Right renal pelvis (tissue), 4 donors: ENCODE results near the gene DNAJB14. TPM values are rescaled to one million over a fixed set of nuclear protein-coding genes. Genes with fewer than 3 reads are reported as not detected.
A peak's percentile ranks its signal among the peaks of the same experiment; 100 is the strongest.
"Not testable (repeated sequence)": the region's sequence is repeated elsewhere in the genome, so short reads cannot be mapped to it uniquely, and the experiment has no call there.

Source experiments
- DNase-seq, 4 donors: peaks; one replicate each; pipeline ENCODE4 v3.0.0-alpha.2; 2013; ENCODE audit warnings: low read depth in 4 of 4, low spot score in 3 of 4, missing footprints in 1 of 4
- polyA plus RNA-seq, 4 donors: library from polyadenylated mRNA; unstranded; fragments of 120-200 nt; gene quantifications; one replicate each; pipeline ENCODE4 v1.2.1, GENCODE V29; 2013; ENCODE audit not compliant: insufficient read length in 4 of 4

DNAJB14 gene
- 10 to 100 TPM; 32.1 to 45.0 (median 41.9) TPM for polyA plus RNA-seq

DNA sequence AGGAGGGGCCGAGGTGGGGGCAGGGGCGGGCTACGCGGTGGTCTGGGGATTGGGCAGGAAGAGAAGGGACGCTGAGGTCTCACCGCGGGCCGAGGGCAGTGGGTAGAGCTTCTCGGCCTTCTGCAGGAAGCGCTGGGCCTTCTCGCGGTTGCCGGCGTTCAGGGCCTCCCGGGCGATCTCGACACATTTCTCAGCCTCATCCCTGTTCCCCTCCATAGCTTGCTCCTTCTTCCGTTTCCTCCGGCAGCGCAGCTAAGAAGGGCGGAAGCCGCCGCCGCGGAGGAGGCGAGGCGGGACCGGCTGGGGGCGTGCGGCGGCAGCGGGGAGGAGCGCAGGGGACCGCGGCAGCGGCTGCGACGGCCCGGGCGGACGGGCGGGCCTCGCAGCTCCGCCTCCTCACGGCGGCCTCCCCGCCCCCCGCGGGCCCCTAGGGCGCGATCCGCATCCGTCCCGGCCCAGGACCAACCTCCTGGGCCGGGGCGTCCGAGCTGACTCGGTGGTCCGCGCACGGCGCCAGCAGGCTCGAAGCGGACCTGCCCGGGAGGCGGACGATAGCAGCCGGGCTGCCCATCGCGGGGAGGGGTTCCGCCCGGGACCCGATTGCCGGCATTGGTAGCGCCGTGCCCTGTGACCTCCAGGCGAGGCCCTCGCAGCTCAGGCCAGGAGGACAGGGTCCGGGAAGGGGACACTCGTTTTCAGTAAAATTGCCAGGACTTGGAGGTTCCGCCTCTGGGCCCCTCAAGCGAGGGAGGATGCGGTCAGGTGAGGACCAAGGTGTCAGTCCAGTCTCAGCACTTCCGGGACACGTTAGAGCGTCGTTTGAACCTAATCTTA, at the start of gene DNAJB14:
TSS of gene DNAJB14 (minus strand) at position 263 of the 834 bp plus-strand sequence. CDS start at position 216, 47 bp downstream.
- peak; percentile 44 to 58 (median 54) for DNase-seq

DNA sequence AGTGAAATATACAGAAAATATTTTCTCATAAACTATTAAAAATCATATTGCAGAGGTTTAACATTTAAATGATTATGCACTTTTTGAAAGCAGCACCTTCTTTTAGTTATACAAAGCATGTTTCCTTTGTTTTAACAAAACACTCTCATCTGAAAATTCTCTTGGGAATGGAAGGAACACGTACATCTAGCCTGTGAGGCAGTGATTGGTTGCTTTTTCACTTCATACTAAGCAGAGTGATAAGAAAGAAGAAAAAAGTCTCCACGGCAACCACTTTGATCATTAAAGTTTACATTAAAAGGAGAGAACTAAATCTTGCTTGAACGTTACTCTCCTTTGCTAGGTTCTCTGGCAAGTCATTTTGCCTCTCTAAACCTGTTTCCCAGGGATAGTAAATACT, 45.3 kb upstream of the DNAJB14 start:
- no peak for DNase-seq

DNA sequence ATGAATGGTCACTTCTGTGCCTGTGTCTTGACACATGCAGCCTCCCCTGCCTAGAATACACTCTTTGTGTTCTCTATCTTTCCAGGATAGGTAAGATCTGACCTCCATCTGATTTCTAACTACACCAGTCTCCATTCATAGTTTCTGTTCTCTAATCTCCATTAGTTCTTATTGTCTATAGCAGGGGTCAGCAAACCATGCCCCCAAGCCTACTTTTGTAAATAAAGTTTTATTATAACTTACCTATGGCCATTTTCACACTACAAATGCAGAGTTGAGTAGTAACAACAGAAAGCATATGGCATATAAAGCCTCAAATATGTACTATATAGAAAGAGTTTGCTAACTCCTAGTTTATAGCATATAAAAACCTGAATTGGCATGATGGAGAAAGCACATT, 41.3 kb upstream of the DNAJB14 start:
- DNase-seq = no peak

DNA sequence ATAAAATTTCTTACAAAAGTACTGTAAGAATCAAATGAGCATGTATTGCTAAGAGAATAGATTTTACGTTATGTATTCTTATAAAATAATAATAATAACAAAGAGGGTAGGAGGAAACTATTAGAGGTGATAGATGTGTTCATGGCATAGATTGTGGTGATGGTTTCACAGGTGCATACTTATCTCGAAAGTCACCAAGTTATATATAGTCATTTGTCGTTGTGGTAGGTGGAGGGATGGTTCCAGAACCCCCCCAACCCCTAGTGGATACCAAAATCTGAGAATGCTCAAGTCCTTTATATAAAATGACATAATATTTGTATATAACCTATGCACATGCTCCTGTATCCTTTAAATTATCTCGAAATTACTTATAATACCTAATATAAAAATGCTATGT, 40.4 kb upstream of the DNAJB14 start:
- no peak for DNase-seq

DNA sequence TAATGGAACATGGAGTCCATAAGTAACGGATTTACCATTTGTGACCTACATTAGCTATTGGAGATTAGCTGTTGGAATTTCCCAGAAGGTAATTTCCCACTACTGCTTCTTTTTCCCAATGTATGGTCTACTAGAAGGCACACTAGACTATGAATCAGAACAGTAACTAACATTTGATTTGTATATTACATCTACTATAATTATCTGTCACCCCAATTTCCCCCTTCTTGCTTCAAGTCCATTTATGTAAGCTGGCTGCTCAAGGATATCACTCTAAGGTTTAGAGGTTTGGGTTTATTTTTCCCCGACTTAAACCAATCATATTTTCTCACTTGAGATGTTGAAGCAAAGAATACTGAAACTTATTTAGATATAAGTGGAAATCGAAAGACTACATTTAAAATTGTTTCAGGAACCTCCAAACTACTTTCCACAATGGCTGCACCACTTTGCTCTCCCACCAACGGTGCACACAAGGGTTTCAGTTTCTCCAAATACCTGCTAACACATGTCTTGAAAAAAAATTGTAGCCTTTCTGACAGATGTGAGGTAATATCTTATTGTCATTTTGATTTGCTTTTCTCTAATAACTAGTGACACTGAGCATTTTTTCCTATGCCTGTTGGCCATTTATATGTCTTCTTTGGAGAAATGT, 37.0 kb upstream of the DNAJB14 start:
- no peak for DNase-seq

DNA sequence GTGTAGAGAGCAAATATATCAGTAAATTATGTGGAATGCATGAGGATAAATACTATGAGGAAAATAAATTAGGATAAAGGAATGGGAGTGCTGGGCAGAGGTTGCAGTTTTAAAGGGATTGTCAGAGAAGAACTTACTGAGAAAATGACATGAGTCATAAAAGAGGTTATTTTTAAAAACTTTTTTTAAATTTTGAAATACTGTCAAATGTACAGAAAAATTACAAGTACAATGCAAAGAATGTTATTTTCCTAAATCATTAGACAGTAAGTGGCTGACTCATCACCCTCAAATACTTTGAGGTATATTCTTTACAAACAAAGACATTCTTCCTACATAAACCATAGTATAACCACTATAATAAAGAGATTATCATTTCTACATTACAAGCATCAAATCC, 33.5 kb upstream of the DNAJB14 start:
- DNase-seq = no peak

DNA sequence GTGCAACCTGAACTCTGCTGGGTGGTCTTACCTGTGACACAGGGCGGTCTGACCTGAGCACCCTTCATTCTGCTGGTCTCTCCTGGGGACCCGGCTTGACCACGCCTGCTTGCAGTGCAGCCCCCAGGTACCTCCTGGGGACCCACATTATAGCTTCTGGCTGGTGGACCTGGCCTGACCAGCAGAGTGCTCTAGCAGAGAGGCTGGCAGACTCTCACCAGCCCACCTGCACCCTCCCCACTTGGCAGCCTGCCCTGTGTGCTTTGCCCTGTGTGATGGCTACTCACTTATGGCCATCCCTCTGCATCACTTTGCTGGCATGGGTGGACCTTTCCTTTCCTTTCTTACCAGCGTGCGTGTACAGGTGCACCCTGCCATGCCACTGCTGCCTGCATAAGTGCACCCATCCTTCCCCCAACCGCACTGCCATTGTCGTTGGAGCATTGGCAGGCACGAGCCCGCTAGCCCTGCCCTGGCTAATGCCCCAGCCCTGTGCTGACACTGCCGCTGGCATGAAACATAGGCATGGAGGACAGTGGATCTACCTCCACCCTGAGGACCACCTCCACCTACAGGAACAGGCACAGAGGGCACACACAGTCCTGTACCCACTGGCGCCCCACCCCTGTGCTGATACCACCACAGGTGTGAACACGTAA, 25.2 kb upstream of the DNAJB14 start:
- no peak for DNase-seq

DNA sequence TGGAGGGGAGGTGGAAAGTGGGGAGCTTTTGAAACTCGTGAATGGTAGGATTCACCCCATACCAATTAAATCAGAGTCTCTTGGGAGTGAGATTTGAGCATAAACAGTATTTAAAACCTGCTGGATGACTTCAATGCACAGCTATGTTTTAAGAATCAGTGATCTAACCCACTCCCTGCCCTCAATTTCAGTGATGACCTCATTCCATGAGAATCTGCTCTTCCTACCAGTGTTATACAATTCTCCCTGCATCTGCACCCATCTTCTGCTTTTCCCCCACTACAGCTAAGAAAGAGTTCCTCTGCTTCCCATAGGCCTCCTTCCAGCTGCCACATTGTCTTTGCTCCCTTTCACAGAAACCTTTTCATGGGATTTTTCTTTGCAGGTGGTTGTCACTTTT, 21.9 kb upstream of the DNAJB14 start:
- DNase-seq = no peak

DNA sequence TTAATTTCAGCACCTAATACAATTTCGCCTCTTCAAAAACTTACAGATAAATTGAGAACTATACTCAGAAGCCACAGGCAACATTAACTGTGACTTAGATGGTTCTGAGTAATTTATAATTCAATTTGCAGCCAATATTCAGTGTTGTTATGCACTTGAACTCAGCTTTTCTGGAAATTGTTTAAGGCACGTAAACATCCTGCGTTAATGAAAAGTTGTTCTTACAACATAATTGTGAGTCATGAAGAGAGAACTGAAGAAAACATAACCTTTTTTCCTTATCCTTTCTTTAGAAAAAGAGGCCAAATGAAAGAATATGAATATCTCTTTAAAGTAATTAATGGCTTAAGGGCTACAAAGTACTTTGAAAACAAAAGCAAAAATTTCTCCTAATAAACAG, 20.3 kb upstream of the DNAJB14 start:
- DNase-seq = no peak

DNA sequence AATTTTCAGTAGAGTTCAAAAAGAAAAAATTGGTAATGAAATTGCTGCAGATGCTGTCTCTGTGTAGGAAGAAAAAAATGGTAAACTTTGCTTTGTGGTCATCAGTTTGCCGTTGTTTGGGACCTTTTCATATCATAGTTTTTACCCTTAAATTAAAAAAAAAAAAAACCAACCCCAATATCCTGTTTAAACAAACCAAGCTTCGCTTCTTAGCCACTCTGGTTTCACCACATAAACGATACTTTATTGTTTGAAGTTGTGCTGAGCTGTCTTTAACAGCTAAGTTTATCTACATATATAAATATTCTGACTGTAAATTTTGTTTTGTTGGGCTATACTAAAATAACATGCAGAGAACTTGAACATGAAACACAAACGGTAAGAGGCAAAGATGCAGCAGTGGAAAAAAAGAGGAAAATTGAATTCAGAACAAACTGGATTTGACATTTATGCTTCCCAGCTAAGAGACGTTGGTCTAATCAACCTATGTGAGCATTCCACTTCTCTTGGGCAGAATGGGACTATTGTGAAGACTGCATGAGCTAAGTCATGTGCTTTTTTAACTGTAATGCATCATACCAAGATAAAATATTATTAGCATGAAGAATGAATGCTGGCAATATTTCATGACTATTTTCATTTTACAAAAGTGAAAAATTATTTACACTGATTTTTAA, 19.4 kb upstream of the DNAJB14 start:
- DNase-seq = no peak

DNA sequence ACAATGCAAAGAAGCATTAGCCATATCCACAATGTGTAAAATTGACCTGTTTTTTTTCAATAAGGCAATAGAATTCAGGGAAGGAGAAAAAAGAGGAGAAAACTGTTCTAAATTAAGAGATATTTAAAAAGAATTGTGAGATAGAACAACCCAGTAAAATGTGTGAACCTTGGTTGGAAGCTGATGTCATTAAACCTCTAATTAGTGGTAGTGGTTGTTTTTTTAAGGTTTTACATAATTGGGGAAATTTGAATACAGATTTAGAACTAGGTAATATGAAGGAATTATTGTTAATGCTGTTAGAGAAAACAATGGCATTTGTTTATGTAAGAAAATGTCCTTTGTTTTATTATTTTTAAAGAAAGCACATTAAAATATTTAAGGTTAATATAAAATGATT, 18.8 kb upstream of the DNAJB14 start:
- no peak for DNase-seq

DNA sequence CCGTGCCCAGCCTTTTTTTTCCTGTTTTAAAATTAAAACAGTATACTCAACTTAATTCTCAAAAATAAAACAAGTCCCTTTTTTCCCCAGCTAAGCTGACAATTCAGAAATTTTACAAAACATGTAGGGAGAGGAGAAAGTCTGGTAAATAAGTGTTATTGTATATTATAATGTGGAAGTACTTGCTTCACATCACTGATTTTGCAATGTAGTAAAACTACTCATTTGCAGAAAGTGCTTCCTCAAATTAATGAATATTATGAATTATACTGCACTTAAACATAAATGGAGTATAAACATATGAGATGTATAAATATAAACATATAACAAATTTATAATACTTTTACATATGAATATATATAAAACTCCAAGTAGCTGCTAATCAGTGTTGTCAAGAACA, 15.3 kb upstream of the DNAJB14 start:
- no peak for DNase-seq

DNA sequence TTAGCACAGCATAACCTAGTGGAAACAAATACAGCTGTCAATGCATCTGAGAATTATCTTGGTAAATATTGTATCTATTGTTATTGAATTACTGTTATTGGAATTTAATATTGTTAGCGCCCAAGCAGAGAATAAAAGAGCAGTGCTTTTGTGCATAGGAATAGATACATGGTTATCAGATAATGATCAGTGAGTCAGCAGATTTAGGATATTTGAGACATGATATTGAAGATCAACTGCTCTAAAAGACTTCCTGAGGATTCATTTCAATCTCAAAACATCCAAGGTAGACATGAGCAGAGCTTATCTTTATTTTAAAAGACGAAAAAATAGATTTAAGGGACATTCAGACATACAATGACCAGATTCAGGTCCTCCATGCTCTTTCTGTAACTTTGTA, 14.2 kb upstream of the DNAJB14 start:
- no peak for DNase-seq

DNA sequence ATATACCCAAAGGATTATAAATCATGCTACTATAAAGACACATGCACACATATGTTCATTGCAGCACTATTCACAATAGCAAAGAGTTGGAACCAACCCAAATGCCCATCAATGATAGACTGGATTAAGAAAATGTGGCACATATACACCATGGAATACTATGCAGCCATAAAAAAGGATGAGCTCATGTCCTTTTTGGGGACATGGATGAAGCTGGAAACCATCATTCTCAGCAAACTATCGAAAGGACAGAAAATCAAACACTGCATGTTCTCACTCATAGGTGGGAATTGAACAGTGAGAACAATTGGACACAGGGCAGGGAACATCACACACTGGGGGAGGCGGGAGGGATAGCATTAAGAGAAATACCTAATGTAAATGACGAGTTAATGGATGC, 11.8 kb upstream of the DNAJB14 start:
- not testable (repeated sequence) for DNase-seq

DNA sequence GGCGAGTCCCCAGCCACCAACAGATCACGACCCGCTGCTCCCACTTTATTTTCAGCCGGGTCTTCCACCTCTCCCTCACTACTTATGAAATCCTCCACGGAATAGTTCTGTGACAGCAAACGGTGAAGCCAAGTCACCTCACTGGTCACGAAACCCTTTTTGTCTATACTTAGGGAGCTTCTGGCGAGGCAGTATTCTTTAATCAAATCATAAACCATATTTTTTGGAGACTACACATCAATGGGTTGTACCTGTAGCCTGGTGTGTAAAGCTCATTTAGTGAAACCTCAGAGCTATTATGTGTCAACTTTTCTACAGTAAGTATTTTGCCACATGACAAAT, 4.5 kb upstream of the DNAJB14 start:
- no peak for DNase-seq

DNA sequence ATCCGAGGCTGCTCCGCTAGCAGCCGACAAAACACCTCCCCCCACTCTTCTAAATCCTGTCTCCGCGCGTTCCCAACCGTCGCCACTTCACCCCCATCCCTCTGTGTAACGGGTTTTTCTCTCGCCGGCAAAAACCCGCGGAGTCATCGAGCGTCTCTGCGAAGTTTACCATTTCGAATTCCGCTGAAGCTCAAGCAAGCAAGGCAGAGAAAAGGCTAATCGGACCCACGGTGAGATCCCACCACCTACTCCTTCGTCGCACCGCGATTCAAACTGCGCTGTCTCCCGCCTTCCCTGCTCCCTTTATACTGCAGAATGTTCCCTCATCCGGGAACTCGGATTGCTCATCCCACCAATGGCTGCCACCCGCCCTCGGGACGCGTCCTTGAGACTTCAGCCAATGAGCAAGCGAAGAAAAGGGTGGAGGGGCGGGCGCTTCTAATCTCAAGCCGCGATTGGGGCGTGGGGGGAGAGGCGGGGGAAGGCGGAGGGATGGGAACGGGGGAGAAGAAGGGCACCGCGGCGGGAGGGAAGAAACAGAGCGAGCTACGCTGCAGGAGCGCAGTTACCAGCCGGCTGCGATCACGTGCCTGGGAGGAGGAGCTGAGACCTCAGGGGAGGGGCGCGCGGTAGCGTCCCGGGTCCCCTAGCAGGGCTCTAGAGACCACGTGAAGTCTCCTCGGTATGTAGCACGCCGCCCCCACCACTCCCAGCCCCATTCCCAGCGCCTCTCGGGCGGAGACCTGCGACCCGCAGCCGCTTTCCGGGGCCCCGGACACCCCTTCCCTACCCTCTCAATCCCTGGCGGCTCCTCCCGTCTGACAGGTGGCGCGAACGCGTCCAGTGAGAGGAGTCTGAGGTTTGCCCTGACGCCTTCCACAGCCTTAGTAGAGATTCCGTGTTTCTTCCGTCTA, 3.8 kb upstream of the DNAJB14 start, which contains the start of gene H2AZ1:
TSS of gene H2AZ1 (minus strand) at position 277 of the 914 bp plus-strand sequence. CDS start at position 172, 105 bp downstream.
- peak; percentile 93 to 99 (median 99) for DNase-seq

DNA sequence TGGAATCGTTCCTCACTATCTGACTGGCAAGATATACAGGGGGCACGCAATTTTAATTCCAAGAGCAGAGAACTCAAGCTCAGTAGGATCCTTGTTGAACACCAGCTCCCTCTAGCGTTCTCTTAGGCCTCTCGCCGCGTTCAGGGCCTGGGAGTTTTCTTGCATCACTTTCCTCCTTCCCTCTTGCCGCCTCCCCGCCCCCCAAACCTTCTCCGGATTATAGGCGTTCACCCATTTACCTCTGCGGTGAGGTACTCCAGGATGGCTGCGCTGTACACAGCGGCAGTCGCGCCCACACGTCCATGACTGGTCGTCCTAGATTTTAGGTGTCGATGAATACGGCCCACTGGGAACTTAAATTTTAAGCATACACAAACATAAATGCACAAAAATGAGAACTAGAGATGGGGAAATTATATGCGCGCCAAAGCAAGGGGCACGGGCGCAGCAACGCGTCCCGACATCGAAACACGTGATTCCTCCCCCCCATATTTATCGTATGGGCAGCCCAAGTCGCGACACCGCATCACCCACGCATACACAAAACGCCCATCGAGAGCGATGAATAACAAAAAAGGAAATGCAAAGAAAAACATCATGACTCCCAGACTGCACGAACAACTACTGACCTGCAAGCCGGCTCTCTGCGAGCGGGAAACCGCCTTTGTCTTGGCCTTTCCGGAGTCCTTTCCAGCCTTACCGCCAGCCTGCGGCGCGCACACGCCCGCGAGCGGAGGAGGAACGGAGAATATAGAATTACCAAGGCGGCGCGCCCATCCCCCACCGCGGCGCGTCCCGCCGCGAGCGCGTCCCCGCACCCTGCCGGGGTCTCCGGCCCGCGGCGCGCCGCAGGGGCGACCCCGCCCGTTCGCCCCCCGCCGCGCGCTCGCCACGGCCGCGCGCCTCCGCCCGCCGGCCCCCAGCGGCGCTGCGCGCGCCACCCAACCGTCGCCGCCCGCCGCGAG, 2.9 kb upstream of the DNAJB14 start:
- peak; percentile 86 to 93 (median 91) for DNase-seq

DNA sequence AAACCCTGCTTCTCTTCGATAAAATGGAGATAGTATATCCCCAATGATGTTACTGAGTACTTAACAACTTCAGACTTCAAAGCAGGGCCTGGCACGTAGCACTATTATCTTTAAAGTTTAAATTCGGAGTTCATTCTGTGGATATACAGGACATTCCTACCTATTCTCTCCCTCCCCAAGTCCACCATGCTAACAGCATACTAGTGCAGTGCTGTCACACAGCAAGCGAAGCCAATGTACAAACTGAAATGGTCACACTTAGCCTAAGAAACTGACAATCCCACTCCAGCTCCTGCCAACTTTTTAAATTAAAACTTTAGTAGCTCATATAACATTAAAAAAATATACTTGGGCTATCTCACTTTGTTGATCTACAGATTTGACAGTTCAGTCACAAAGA, 1.2 kb upstream of the DNAJB14 start:
- no peak for DNase-seq

DNA sequence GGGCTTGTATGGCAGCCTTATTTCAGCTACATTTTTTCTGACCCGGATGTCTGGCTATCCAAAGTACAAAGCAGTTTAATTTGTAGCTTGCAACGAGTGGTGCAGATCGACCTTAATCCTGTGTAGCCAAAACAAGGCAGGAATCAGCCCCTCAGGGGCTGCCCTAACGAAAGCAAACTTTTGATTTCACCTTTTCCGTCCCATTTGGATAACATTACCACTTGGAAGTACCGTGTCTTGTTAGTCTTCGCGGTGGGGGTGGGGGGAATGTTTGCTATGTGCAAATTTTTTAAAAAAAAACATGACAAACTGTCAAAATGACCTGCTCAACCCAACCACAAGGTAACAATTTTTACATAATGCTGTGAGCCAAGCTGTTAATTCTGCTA, 766 bp upstream of the DNAJB14 start:
- no peak for DNase-seq
